Measurements from ENCODE around the gene PLXNB1.

The PLXNB1 gene

DNA sequence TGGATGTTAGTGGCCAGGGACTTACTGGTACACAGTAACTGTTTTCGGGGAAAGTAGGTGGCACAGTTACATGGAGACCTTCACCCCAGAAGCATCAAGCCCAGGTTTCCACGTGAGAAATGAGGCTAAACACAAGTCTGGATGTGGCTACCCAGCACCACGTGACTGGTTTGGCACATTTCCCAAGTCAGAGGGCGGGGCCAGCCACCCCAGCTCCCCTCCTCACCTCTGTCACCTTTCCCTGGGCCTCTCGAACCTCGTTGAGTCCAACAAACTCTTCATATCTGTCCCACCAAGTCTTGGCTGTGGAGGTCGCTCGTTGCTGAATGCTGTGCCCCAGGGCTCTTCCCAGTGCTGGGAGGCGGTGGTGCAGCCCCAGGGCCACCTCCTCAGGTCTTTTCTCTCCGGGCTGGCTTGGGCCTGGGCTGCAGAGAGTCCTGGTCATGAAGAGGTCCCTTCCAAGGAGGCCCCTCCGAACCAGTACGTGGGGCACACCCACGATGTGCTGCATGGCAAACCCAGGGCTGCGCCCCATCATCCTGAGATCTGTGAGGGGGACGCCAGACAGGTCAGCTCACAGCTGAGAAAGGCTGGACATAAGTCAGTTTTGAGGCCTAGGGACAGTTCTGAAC is 4.8 kb upstream of the PLXNB1 start:
- no peak for DNase-seq (ENCODE audit: low read depth)

DNA sequence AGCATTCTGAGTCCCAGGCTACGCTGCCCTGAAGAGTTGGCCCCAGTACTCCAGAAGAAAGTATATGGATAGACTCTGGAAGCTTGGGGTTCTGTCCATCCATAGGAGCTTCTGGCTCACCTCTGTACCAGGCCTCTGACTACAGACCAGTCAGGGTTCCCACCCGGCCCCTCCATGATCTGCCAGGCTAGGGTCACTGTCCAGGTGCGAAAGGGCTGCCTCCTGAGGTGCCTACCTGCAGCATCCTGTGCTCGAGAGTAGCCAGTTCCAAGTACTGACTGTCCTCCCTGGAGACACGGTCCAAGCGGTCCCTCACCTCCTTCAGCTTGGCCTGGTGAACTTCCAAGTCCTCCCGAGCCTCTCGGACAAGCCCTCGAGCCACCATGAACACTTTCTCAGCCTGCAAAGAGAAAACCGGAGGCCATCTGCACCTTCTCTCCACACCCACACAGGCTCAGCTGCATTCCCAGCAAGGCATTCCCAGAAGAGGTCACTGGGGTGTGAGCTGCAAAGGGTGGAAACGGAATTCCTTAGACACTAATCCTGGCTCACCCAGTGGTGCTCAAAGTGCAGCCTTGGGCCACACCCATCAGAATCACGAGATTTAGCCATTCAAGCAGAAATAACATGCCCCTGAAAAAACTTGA is 3.7 kb upstream of the PLXNB1 start:
- peak; percentile 56 for DNase-seq (ENCODE audit: low read depth)

DNA sequence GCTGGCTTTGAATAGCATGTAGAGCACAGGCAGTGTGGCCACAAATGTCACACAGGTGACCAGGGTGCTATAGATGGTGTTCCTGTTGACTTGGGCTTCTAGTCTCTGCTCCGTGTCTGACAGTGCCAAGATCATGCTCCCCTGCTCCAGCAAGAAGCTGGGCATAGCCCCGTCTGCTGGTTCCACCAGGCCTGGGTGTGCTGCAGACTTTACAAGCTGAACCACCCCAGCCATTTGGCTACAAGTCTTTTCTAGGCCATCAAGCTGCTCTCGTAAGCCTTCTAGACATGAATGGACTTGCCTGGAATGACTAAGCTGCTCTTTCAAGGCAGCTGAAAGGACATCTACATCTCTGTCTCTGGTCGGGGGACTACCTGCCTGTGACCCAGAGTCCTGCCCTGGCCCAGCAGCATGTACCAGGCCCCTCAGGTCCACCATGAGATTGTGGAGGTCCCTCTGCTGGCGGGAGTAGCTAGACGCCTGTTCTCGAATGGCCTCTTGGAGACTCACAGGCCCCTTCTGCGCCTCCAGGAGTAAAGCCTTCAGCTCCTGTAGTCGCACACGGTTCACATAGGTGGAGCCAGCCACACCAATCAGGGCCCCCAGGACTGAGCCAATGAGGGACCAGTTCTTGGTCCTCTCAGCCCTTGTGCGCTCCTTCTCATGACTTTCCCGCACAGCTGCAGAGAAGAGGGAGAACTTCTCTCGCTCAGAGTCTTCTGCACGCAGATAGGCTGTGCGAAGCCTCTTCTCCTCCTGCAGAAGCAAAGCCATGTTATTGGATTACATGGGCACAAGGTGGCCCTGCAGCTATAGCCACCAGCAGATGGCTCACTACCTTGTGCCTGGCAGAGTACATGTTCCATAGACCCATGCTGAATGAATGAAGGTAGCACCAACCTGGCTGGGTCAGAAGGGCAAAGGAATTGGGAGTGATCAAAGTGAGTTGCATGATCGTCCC is 2.8 kb upstream of the PLXNB1 start:
- DNase-seq (ENCODE audit: low read depth), result no peak

DNA sequence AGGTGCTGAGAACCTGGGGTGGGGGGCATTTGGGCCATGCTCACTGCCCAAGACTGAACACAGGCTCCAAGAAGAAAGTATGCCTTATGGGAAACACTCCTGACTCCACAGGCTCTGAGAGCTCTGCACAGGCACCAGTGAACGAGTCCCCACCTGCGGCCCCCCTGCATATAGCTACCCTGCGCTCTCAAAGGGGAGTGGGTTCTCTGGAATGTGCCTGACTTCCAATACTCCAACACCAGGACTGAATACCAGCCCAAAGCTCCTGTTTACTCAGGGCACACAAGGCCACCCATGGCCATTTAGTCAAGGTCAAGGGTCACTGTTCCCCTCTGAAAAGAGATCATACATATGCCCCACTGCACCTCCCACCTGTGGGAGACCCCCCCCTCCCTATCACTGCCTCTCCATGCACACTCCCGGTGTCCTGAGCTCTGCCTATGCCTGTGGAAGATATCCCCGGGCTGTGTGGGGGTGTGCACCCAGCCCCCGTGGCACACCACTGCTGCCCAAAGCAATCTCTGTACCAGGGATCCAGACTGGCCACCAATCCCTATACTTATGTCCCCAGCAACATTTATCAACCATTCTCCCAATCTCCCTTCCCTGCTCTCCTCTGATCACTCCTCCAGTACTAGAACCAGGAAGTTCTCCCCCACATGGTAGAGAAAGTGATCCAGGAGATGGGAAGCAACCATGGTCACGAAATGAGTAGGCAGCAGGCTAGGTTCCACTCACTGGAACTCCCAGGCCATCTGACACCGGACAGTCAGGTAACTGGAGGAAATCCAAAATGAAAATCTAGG is 1.5 kb upstream of the PLXNB1 start:
- no peak for DNase-seq (ENCODE audit: low read depth)

DNA sequence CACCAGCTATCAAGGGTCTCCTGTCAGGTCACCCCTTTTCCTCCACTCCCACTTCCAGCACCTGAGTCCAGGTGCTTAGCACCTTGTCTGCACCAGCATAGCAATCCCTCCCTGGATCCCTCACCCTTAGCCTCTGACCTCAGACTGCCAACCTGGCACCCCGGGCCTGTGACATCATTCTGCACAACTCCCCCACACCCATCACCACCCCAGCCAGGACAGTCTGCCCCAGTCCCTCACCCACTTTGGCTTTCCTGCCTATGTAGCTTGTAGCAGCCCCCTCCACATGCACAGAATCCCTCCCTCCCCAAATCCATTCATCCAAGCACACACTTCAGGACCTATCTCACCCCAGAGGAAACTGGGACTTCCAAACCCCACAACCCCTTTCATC is 819 bp upstream of the PLXNB1 start:
- DNase-seq (ENCODE audit: low read depth), result no peak

DNA sequence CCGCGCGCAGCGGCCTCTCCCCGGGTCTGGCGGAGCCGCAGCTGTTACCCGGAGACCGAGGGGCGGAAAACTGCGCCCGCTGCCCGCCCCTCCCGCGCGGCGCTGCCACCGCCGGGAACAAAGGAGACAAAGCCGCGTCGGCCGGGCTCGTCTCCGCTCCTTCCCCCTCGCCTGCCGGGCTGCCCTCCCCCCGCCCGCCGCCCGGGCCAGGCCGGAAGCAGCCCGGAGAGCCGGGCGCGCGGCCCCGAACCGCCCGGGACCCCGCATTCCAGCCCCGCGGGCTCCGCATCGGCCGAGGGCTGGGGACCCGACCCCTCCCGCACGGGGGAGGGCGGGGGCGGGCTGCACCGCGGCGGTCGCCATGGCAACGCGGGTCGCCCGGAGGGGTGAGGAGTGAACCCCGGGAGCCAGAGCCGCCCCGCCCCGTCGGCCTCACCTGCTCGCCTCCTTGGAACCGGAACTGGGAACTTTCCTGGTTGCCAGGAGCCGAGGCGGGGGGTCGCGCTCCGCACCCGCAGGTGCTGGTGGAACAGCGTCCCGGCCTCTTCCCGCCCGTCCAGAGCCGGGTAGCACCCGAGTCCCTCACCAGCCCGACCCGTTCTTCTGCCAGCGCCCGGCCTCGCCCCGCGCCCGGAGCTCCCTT is 448 bp downstream of the PLXNB1 start:
- no peak for DNase-seq (ENCODE audit: low read depth)

DNA sequence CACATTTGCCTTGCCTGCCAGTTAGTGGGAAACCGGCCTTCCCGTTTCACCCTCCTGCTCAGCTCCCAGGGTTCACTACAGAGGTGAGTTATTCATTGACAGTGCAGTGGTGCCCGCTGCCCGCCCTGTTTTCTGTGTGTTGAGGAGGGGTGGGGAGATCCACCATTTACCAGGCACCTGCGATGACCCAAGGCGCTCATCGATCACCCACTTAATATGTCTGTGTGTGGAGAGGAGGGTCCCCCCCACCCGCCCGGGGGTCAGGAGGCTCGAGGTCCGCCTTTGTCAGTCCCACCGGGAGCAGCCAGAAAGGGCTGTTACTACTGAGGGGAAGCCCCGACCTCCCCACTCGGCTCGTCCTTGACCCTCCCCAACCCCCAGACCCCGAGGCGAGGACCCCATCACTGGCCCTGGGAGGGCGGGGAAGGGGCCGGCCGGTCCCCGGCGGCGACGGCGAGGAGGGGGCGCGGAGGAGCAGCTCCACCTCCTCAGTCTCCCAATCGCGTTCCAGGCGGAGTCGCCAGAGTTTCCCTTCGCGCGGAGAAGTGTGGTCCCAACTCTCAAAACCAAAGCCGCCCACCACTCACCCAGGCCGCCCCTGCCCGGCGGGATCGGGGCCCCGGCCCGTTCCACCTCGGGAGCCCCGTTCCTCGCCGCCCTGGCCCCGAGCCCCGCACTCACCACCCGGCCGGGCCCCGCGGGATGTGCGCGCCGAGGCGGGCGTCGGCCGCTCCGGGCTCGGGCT is 1.1 kb downstream of the PLXNB1 start:
- no peak for DNase-seq (ENCODE audit: low read depth)

DNA sequence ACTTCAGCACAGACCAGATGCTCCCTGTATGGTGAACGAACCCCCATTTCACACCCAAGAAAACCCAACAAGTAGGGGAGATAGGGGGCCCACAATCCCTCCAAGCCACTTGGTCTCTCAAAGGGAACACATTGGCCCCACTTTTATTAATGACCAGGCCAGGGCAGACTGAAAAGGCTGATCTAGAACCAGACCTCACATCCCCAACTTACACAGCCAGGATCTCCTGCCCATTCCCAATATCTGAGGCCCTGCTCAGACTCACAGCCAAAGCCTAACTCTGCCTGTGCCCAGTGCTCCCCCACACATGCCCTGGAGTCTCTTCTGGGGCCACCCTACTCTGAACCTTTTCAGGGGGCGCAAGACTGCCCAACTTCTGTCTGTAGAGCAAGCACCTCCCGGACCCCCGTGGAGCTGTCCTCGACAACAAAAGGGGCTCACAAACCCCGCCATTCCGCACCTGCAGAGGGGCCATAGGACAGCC is 1.8 kb downstream of the PLXNB1 start:
- DNase-seq (ENCODE audit: low read depth), result no peak

DNA sequence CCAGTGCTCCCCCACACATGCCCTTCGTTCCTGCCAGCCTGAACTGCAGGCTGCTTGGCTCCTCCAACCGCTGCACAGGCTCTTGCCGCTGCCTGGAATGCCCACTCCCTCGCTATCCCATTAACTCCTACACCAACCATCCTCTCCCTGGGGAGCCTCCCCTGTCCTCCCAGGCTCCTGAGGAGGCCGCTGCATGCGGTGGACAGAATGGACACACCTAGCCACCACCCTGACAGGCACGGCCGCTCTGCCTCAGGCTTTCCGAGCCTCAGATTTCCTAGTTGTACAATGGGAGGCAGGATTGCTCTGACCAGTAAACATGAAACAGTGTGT is 2.3 kb downstream of the PLXNB1 start:
- no peak for DNase-seq (ENCODE audit: low read depth)

DNA sequence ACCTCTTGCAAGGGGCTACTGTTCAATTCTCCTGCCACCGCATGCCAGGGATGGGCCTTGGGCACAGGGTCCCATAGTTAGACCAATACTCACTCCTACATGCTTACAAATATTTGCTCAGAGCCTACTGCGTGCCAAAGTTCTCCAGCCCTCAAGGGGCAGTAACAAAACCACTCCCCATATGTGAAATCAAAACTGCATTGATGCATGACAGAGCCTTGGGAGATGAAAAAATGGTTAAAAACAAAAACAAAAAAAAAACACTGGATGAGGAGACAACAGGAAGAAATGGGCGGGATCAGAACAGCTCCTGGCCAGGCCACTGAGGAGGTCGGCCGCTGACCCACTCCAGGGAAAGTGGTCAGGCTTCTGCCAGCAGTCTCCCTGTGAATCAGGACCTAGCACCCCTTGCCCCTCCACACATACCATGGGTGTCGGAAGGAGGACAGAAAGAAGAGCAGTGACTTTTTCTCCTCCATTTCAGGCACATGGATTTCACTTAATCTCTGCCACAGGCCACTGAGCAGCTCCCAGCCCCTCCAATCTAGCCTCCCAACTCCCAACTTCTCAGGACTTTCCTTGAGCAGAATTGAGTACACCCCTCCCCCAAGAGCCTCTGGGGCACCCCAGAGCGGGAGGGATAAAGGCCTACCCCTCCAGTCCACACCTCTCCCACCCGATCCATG is 2.8 kb downstream of the PLXNB1 start:
- DNase-seq (ENCODE audit: low read depth), result no peak

DNA sequence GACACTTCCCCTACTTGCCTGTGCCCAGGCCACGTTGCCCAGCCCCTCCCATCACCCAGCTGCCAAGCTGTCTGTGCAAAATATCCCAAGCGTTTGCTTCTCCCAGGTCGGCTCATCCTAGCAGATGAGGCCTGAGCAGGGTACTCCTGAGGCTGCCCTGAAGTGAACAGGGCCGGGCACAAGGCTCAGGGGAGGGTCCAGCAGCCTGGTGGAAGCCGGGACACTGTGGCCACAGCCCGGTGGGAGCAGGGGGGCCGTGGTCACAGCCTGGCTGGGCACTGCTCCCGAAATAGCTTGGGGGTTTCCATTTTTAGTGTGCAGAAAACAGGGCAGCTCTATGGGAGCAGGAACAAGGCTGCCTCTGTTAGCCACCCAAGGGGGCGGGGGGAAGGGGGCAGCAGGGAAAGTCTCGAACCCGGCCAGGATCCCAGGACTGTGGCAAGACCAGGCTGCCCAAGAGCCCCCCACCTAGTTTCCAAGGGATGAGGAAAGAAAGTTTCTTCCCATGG is 3.4 kb downstream of the PLXNB1 start:
- DNase-seq (ENCODE audit: low read depth), result no peak

DNA sequence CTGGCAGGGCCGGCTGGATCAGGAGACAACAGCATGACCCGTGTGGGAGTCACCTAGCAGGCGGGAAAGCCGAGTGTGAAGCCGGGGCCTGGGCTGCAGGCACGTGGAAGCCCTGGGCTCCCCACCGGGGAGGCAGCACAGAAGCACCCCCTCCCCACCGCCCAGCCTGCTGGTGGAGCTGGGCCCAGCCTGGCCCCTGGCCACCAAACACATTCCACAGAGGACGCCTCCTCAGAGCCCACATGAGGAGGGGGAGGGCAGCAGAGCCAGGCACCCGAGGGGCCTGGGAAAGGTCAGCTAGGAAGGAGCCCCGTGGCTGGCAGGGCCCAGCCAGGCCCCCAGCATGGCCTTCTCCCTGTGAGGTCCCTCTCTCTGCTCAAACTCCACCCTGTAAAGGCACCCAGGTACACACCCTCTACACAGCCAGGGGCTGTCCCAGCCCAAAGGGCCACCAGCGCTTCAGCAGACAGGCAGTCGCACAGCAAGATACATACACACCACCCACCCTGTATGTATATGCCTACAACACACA is 4.5 kb downstream of the PLXNB1 start:
- no peak for DNase-seq (ENCODE audit: low read depth)

DNA sequence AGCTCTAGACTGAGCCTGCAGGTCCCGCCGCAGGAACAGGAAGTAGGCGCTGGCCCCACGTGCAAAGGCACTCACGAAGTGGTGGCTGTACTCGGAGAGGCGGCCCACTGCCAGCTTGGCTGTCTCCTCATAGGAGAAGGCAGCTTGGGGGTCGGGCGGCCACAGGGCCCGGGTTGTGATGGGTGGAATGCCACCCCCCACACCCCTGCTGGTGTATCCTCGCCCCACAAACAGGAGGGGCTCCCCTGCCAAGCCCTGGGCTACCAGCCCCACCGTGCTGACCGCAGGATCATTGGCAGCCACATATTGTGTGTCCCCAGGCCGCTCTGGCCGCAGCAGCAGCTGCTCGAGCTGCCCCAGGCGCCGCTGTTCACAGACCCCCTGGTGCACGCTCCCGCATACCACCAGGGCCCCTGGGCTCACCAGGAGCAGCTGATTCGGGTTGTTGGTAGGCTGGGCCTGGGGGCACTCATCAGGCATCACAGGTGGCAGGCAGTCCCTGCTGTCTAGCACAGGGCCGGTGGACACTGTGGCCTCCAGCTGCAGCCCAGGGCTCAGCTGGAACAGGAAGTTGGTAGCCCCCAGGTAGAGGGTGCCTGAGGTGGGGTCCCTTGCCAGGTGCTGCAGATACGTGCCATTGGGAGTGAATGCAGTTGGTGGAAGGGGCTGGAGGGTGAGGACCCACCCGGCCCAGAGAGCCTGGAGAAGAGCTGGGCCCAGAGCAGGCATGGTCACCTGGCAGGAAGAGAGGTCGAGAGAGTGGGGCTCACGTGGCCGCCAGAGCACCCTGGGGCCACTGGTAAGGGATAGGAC is 5.8 kb downstream of the PLXNB1 start:
- DNase-seq (ENCODE audit: low read depth), result no peak

DNA sequence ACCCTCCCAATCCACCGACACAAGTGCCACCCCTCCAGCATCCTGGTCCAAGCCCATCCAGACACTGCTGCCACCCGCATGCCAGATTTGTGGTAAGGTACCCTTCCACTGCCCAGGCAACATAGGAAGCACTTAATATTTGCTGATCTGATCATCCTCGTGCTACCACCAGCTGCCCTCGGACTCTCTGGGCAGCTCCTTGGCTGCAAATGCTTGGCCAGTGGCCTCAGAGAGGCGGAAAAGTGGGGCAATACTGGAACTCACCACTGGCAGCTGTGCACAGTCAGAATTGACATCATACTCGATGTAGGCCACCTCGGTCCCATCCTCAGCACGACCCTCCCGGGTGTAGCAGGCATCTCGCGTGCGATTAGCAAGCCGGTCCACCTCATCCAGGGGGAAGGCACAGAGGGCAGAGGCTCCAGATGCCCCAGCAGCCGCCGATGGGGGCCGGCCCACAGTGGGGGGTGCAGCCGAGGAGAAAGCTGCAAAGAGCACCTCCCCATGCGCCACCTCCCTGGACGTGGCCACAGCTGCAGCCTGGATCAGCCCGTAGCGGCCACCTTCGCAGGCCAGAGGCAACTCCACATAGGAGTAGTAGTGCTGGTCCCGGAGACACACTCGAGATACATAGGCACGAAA is 6.5 kb downstream of the PLXNB1 start:
- no peak for DNase-seq (ENCODE audit: low read depth)

DNA sequence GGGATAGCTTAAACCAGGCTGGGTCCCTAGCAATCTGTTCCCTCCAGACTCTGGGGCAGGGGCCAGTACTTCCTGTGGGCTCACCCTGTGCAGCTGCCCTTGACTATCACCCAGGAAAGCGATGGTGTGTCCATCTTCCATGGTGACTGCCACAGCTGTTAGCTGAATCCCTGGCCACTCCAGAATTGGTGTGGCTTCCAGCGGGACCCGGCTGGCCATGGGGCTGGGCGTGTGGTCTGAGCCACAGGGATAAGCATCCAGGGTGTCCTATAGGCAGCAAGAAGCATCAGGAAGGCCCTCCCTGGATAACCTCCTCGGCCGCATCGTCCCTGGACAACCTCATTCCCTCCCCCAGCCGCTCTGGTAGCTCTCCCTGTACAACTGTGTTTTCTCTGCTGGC is 7.2 kb downstream of the PLXNB1 start:
- DNase-seq (ENCODE audit: low read depth), result no peak

DNA sequence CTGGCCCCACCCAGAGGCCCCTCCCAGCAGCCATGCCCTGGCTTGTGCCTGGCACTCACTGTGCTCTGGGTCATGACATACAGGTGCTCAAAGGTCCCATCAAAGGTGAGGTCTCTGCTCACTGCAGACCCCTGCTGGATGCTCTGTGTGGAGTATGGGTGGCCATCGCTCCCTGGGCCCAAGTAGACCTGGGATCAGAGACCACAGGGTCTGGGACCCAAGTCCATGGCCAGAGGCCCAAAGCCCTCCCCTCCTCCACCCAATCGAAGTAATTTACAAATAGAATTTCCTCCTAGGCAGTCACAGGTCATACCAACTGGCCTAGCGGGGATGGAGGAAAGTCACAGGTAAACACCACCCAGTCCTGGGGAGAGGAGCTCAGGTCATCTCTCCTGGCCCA is 7.6 kb downstream of the PLXNB1 start:
- no peak for DNase-seq (ENCODE audit: low read depth)

DNA sequence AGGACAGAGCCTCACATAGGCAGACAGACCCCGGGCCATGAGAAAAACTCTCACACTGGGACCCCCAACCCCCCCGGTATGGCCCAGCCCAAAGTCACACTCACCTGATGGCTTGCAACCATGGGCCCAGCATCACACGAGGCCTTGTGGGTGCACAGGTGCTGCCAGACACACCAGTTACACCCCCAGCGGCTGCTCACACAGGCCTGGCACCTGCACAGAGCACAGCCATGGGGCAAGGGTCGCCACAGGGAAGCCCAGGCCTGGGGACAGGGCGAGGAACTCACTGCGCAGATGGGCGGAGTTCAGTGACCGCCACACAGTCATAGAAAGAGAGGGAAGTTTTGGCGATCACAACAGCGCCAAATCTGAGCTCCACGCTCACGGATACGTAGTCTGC is 9.3 kb downstream of the PLXNB1 start:
- DNase-seq (ENCODE audit: low read depth), result no peak

DNA sequence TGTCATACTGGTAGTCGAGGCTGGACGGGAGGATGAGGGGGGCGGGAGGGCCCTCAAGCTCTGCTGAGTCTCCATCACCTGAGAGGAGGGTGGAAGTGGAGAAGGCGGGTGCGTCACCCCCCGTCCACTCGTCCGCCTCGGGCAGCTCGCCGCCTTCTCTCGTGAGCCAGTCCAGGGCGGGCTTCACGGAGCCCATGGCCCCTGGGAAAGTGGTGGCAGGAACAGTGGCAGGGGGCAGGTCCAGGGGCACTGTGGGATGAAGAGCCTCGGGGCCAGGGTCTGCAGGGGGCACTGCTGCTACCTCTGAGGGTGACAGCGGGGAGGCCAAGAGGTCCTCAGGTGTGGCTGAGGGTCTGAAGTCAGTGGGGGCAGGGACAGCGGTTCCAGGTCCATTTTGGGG is 10.3 kb downstream of the PLXNB1 start:
- no peak for DNase-seq (ENCODE audit: low read depth)

DNA sequence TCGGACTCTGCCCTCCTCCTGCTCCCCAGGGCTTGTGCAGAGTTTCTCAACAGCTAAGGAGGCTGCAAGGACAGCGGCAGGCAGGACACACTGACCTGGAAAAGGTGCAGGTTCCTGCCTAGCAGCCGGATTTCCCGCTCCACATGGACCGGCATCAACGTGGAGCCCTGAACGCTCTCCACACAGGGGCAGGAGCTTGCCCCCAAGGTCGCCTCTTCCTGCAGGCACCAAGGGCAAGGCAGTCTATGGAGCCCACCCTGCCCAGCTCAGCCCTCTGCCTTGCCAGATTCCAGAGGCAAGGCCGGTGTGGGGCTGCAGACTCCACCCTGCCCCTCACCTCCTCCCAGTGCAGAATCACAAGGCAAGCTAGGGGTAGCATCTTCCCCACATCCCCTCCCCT is 10.7 kb downstream of the PLXNB1 start:
- no peak for DNase-seq (ENCODE audit: low read depth)

Measured in GM04503 (cell line).